SK-N-MC (cell line): ENCODE measurements around the gene ADCY2.

Source experiments
- EZH2 ChIP-seq: fragments of 200-600 bp; sonication (generic); IDR thresholded peaks from one replicate; pipeline ENCODE4 v1.6.1; 2017; ENCODE audit warnings: antibody characterized with exemption
- FOXP2 ChIP-seq: optimal IDR thresholded peaks from 2 replicates; pipeline ENCODE3; 2011; ENCODE audit warnings: mild to moderate bottlenecking, moderate library complexity; ENCODE audit not compliant: insufficient read depth; ENCODE audit errors: extremely low read length, control extremely low read depth
- POLR2AphosphoS5 ChIP-seq: IDR thresholded peaks from 2 replicates; pipeline ENCODE4 v1.6.1; 2012; ENCODE audit warnings: mild to moderate bottlenecking, low read depth, low read length, borderline replicate concordance

- no peak for TF ChIP-seq POLR2AphosphoS5
- no peak for TF ChIP-seq EZH2
- no peak for TF ChIP-seq FOXP2
Observed at GRCh38 chr5:7770436-7770835, 374.5 kb downstream of the ADCY2 start.
